Measurements from ENCODE around the gene SCD5.

- TF ChIP-seq CTCF (conservative IDR thresholded peaks at IDR 0.05; ENCODE audit: low read depth, low read length) (no peak), POLR2A (IDR thresholded peaks at IDR 0.05; ENCODE audit: low read depth, low read length) (no peak)
These were observed 15.4 kb upstream of the SCD5 start for GRCh38 chr4:82814034-82814433.

All from IMR-90 (cell line).